Right ventricle myocardium superior (tissue), 1 donor: Measurements from ENCODE around the gene COX10. TPM values are rescaled to one million over a fixed set of nuclear protein-coding genes. Genes with fewer than 3 reads are reported as not detected.
A peak's percentile ranks its signal among the peaks of the same experiment; 100 is the strongest.
"Not testable (repeated sequence)": the region's sequence is repeated elsewhere in the genome, so short reads cannot be mapped to it uniquely, and the experiment has no call there.

Experiments
- ATAC-seq: fragments of 200-7000 bp; cut with Tn5 transposase; one replicate; pipeline ENCODE4 v1.9.1; 2020; ENCODE audit warnings: mild to moderate bottlenecking; ENCODE audit not compliant: poor library complexity
- DNase-seq: peaks from one replicate; pipeline ENCODE4 v3.0.0-alpha.2; 2020
- intact Hi-C: fragments of 100-400 bp; cut with DNase I; formaldehyde crosslinking; loops from one replicate; pipeline ENCODE4 v1.11.2; 2022
- total RNA-seq: library from RNA; stranded (reverse); fragmentation: NEBNext Ultra II Directional; extraction: Animal tissue kit (Norgen Biotek cat#: 25700); gene quantifications from one replicate; pipeline ENCODE4 v1.2.1, GENCODE V29; 2021
- donor health status: DM: no; HTN: yes; CAD: no; lungs with severe emphysema.

Gene COX10
- total RNA-seq, 1 donor from 2014 or later: 39.4 TPM

GRCh38 chr17:14192636-14193344 lies 123.5 kb downstream of the COX10 start:
- ATAC-seq, intact Hi-C loops, DNase-seq: not testable (repeated sequence)

GRCh38 chr17:14196377-14196997 lies 127.2 kb downstream of the COX10 start:
- no peak for DNase-seq
- intact Hi-C loops: no loop called here
- ATAC-seq: no peak

GRCh38 chr17:14197057-14197456 lies 127.8 kb downstream of the COX10 start:
- ATAC-seq (no peak), DNase-seq (no peak)
- intact Hi-C loops: no loop called here

- ATAC-seq (peak; percentile 32), DNase-seq (no peak)
- intact Hi-C loops: no loop called here
These were observed 128.3 kb downstream of the COX10 start for GRCh38 chr17:14197586-14197985.

GRCh38 chr17:14198013-14198412 lies 128.7 kb downstream of the COX10 start:
- intact Hi-C loops: no loop called here
- peak; percentile 66 for DNase-seq
- peak; percentile 93 for ATAC-seq

- no peak for DNase-seq
- no peak for ATAC-seq
- intact Hi-C loops: no loop called here
These were observed 129.3 kb downstream of the COX10 start for GRCh38 chr17:14198575-14198974.

- no peak for DNase-seq
- intact Hi-C loops: no loop called here
- ATAC-seq: no peak
These were observed 130.3 kb downstream of the COX10 start for GRCh38 chr17:14199601-14200000.

GRCh38 chr17:14200354-14200753 lies 131.1 kb downstream of the COX10 start:
- ATAC-seq: no peak
- DNase-seq: no peak
- intact Hi-C loops: loop anchor here (10.0 kb wide), 1 partner anchor 136 kb away; the partner anchor contains the start of gene COX10

- ATAC-seq: no peak
- intact Hi-C loops: loop anchor here (10.0 kb wide), 1 partner anchor 137 kb away; the partner anchor contains the start of gene COX10
These were observed 132.0 kb downstream of the COX10 start for GRCh38 chr17:14201021-14201987.

GRCh38 chr17:14201988-14202380 lies 132.7 kb downstream of the COX10 start:
- no peak for DNase-seq
- intact Hi-C loops: loop anchor here (10.0 kb wide), 1 partner anchor 137 kb away; the partner anchor contains the start of gene COX10
- no peak for ATAC-seq

More at GRCh38 chr17:14201021-14201987, 132.0 kb downstream of the COX10 start:
- DNase-seq: no peak

- ATAC-seq (no peak), DNase-seq (no peak)
- intact Hi-C loops: loop anchor here (10.0 kb wide), 1 partner anchor 138 kb away; the partner anchor contains the start of gene COX10
These were observed 133.3 kb downstream of the COX10 start for GRCh38 chr17:14202388-14203166.

GRCh38 chr17:14203388-14203787 lies 134.1 kb downstream of the COX10 start:
- DNase-seq (no peak), ATAC-seq (no peak)
- intact Hi-C loops: loop anchor here (10.0 kb wide), 1 partner anchor 139 kb away; the partner anchor contains the start of gene COX10

GRCh38 chr17:14204084-14204483 lies 134.8 kb downstream of the COX10 start:
- intact Hi-C loops: loop anchor here (10.0 kb wide), 1 partner anchor 139 kb away; the partner anchor contains the start of gene COX10
- DNase-seq (no peak), ATAC-seq (no peak)

GRCh38 chr17:14204546-14204945 lies 135.2 kb downstream of the COX10 start:
- ATAC-seq (no peak), DNase-seq (no peak)
- intact Hi-C loops: loop anchor here (10.0 kb wide), 1 partner anchor 140 kb away; the partner anchor contains the start of gene COX10

GRCh38 chr17:14205380-14205779 lies 136.1 kb downstream of the COX10 start:
- no peak for DNase-seq
- peak; percentile 13 for ATAC-seq
- intact Hi-C loops: loop anchor here (10.0 kb wide), 1 partner anchor 141 kb away; the partner anchor contains the start of gene COX10

GRCh38 chr17:14205992-14206461 lies 136.7 kb downstream of the COX10 start:
- DNase-seq (peak; percentile 90), ATAC-seq (peak; percentile 96)
- intact Hi-C loops: loop anchor here (10.0 kb wide), 1 partner anchor 141 kb away; the partner anchor contains the start of gene COX10

- DNase-seq (no peak), ATAC-seq (no peak)
- intact Hi-C loops: loop anchor here (10.0 kb wide), 1 partner anchor 142 kb away; the partner anchor contains the start of gene COX10
These were observed 137.6 kb downstream of the COX10 start for GRCh38 chr17:14206891-14207290.
